ENCODE data around the gene LCE5A.

The LCE5A gene

GRCh38 chr1:152502496-152503180, 8.0 kb upstream of the LCE5A start:
- H3K27ac ChIP-seq: no peak overlapping the region

DNA sequence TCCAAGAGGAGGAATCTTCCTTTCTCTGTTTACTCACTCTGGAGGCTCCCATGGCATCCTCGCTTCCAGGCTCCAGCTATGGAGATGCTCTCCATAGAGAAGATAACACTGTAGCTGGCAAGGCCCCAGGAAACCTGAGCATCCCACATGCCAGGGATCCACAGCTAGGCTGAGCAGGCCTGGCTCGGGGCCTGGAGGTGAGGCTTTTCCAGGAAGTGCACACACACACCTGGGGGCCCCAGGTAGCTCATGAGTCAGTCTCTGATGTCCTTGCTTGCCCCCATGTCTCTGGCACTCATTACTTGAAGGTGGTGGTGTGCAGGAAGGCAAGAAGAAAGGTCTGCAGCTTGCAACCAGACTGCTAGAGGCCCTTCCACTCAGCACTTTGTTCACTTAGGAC, 5.5 kb upstream of the LCE5A start:
- H3K27ac ChIP-seq: no peak overlapping the region
- TF ChIP-seq CTCF (conservative IDR thresholded peaks at IDR 0.05): no peak
- no peak for TF ChIP-seq ZFX (IDR thresholded peaks at IDR 0.05)

More at GRCh38 chr1:152502496-152503180, 8.0 kb upstream of the LCE5A start:
- TF ChIP-seq CTCF (conservative IDR thresholded peaks at IDR 0.05): no peak
- no peak for TF ChIP-seq ZFX (IDR thresholded peaks at IDR 0.05)

GRCh38 chr1:152506899-152507498, 3.6 kb upstream of the LCE5A start:
- TF ChIP-seq ZFX (IDR thresholded peaks at IDR 0.05) (no peak), CTCF (conservative IDR thresholded peaks at IDR 0.05) (no peak)
- no peak overlapping the region for H3K27ac ChIP-seq

DNA sequence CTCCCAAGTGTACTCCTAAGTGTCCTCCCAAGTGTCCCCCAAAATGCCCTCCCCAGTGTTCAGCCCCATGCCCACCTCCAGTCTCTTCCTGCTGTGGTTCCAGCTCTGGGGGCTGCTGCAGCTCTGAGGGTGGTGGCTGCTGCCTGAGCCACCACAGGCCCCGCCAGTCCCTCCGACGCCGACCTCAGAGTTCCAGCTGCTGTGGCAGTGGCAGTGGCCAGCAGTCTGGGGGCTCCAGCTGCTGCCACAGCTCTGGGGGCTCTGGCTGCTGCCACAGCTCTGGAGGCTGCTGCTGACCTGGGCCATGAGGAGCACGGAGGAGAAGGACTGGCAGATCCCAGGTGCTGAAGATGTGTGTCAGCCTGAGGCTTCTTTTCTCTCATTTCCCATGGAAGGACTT, 993 bp downstream of the LCE5A start:
- H3K27ac ChIP-seq: no peak overlapping the region
- TF ChIP-seq CTCF (conservative IDR thresholded peaks at IDR 0.05) (no peak), ZFX (IDR thresholded peaks at IDR 0.05) (no peak)

GRCh38 chr1:152513081-152513480, 2.5 kb downstream of the LCE5A start:
- TF ChIP-seq CTCF (conservative IDR thresholded peaks at IDR 0.05) (no peak; the same call in 1 of the 2 replicates), ZFX (IDR thresholded peaks at IDR 0.05) (no peak)
- no peak overlapping the region for H3K27ac ChIP-seq

DNA sequence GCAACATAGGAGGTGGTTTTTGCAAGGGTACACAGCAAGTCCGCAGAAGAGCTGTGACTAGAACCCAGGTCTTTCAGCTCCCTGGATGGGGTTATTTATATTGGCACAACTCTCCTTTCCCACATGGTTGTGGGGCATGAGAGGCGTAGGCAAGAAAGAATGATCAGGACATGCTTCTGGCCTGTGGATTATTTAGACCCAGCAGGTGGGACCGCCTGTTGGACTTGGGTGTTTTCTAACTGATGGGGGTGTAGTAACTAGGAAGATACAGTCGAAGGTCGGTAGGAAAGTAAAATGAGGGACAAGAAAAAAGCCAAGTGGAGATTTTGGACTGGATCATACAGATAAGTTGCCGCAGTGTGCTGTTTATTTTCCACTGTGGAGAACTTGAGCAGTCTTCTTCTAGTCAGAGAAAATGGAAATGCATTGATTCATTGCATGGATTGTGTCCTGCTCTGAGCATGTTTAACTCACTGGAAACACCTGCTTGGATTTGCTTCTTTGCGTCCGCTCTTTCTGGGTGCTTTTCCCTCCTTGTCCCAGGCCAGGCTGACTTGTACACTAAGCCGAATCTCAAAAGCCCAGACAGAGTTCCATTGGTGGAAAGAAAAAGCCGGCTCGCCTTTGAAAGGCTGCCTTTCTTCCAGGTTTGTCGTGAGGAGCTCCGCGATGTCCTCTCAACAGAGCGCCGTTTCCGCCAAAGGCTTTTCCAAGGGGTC, 4.3 kb downstream of the LCE5A start:
- TF ChIP-seq CTCF (conservative IDR thresholded peaks at IDR 0.05) (no peak), ZFX (IDR thresholded peaks at IDR 0.05) (no peak)
- no peak overlapping the region for H3K27ac ChIP-seq

DNA sequence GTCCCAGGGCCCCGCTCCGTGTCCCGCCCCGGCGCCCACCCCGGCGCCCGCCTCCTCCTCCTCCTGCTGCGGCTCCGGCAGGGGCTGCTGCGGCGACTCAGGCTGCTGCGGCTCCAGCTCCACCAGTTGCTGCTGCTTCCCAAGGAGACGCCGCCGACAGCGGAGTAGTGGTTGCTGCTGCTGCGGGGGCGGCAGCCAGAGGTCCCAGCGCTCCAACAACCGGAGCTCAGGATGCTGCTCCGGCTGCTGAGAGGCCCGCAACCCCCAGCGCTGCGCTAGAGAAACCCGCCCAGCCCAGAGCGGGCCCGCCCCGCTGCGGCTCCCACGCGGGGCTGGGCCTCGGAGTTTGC, 4.8 kb downstream of the LCE5A start:
- no peak overlapping the region for H3K27ac ChIP-seq
- no peak for TF ChIP-seq ZFX (IDR thresholded peaks at IDR 0.05)

All from C4-2B (cell line).